ENCODE data around the gene LPIN1.

DNA sequence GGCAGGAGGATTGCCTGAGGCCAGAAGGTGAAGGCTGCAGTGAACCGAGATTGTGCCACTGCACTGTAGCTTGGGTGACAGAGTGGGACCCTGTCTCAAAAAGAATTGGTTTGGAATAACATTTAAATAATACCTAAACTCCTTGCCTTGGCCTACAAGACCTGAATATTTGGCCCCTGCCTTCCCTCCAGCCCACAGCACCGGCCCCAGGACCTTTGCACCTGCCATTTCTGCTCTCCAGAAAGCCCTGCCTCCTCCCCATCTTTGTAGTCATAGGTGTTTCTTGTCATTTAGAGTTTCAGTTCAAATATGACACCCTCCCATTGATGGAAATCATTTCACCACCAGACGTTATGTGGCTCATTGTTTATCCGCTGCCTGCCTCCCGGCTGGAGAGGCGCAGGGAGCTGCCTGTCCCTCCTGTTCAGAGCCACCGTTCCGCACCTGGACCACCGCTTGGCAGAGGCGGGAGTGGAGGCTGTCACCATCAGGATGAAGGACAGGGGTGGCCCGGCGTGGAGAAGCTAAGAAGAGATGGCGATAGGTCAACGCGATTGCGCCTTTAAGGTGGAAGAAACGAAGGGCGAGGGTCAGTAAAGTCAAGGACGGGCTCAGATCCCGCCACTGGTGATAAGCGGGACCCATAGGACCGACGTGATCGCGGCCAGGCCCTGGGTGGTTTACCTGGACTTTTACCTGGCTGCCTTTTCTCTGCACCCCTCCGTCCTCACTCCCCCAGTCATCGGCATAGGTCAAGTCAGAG is 638 bp upstream of the LPIN1 start:
- TF ChIP-seq, protein P1, sequence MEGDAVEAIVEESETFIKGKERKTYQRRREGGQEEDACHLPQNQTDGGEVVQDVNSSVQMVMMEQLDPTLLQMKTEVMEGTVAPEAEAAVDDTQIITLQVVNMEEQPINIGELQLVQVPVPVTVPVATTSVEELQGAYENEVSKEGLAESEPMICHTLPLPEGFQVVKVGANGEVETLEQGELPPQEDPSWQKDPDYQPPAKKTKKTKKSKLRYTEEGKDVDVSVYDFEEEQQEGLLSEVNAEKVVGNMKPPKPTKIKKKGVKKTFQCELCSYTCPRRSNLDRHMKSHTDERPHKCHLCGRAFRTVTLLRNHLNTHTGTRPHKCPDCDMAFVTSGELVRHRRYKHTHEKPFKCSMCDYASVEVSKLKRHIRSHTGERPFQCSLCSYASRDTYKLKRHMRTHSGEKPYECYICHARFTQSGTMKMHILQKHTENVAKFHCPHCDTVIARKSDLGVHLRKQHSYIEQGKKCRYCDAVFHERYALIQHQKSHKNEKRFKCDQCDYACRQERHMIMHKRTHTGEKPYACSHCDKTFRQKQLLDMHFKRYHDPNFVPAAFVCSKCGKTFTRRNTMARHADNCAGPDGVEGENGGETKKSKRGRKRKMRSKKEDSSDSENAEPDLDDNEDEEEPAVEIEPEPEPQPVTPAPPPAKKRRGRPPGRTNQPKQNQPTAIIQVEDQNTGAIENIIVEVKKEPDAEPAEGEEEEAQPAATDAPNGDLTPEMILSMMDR (IDR thresholded peaks at IDR 0.05): no peak
- TF ChIP-seq POLR2A (IDR thresholded peaks at IDR 0.05): no peak
